HCT116 (cell line): Measurements from ENCODE around the gene COL7A1. TPM values are rescaled to one million over a fixed set of nuclear protein-coding genes. Genes with fewer than 3 reads are reported as not detected.
"Not testable (repeated sequence)": the region's sequence is repeated elsewhere in the genome, so short reads cannot be mapped to it uniquely, and the experiment has no call there.

ENCODE experiments used
- ATAC-seq: fragments of 200-7000 bp; cut with Tn5 transposase; 2 replicates; pipeline ENCODE4 v1.9.1; 2020; ENCODE audit warnings: mild to moderate bottlenecking, moderate library complexity
- BruUV-seq: library from RNA; stranded (reverse); fragments of 400-500 nt; replicated peaks from 2 replicates; lab custom pipeline; 2021; lab: Mats Ljungman, UMichigan
- CTCF ChIA-PET: fragments of 300-600 bp; sonication (Branson Sonifier 250); formaldehyde crosslinking; loops from one replicate; lab custom pipeline; 2021; ENCODE audit warnings: antibody characterized with exemption; lab: Charles Lee
- POLR2A ChIA-PET: fragments of 300-600, 350-600 bp; sonication (Branson Sonifier 250); formaldehyde crosslinking; loops from one replicate; lab custom pipeline; 2021; ENCODE audit warnings: antibody characterized with exemption; lab: Charles Lee
- RAD21 ChIA-PET, 2 experiments: fragments of 300-600 bp; sonication (Branson Sonifier 250); formaldehyde crosslinking; loops; one replicate each; lab custom pipeline; 2023; ENCODE audit warnings: low total read pairs in 2 of 2; ENCODE audit not compliant: uncharacterized antibody in 2 of 2, unreplicated experiment in 2 of 2, low non-redundant PET in 1 of 2; lab: Charles Lee
- DNase-seq: peaks from one replicate; pipeline ENCODE4 v3.0.0-alpha.2; 2010; ENCODE audit warnings: low read depth, low spot score
- H2AFZ ChIP-seq: fragments of 200-600 bp; shearing (Covaris generic), sonication (generic); 2 replicates; pipeline ENCODE4 v1.6.1; 2017; ENCODE audit warnings: low read depth, mixed run types, mixed read lengths, antibody characterized with exemption, low read length; ENCODE audit not compliant: poor library complexity, severe bottlenecking
- H3K27ac ChIP-seq: 2 replicates; pipeline ENCODE4 v1.5.1; 2012; ENCODE audit warnings: low read depth, low read length
- H3K27me3 ChIP-seq: fragments of 200-600 bp; sonication (generic); 2 replicates; pipeline ENCODE4 v1.6.1; 2016; ENCODE audit warnings: mixed run types, low read length, mixed read lengths; ENCODE audit not compliant: insufficient read depth
- H3K36me3 ChIP-seq, 2 experiments: fragments of 200-500 bp in 1 of 2; fragments of 200-600 bp in 1 of 2; sonication (Bioruptor generic) in 1 of 2; sonication (generic) in 1 of 2; 2 replicates each; pipeline versions ENCODE4 v1.5.1 to v1.6.1; 2014 to 2016; ENCODE audit warnings: low read length in 2 of 2, inconsistent platforms in 1 of 2, mixed read lengths in 1 of 2, mixed run types in 1 of 2; ENCODE audit not compliant: insufficient read depth in 2 of 2, control insufficient read depth in 1 of 2
- H3K4me1 ChIP-seq, 2 experiments: fragments of 200-600 bp in 1 of 2; sonication (generic) in 1 of 2; 2 replicates each; pipeline versions ENCODE4 v1.5.1 to v1.6.1; 2012 to 2017; ENCODE audit warnings: low read length in 2 of 2, inconsistent platforms in 1 of 2, mild to moderate bottlenecking in 1 of 2, mixed read lengths in 1 of 2, mixed run types in 1 of 2, moderate library complexity in 1 of 2; ENCODE audit not compliant: insufficient read depth in 2 of 2, control insufficient read depth in 1 of 2
- H3K4me2 ChIP-seq: fragments of 200-600 bp; sonication (generic); 2 replicates; pipeline ENCODE4 v1.6.1; 2017; ENCODE audit warnings: mixed run types, low read length, mixed read lengths
- H3K4me3 ChIP-seq, 2 experiments: fragments of 200-600 bp in 1 of 2; sonication (generic) in 1 of 2; replicated peaks in 1 of 2; 2 replicates each; pipeline ENCODE4 v1.5.1; 2011 to 2016; ENCODE audit warnings: low read length in 2 of 2, control low read depth in 1 of 2, low read depth in 1 of 2, mild to moderate bottlenecking in 1 of 2, mixed read lengths in 1 of 2, mixed run types in 1 of 2
- H3K79me2 ChIP-seq: fragments of 200-600 bp; sonication (generic); 2 replicates; pipeline ENCODE4 v1.6.1; 2017; ENCODE audit warnings: mild to moderate bottlenecking, mixed run types, low read length, moderate library complexity, mixed read lengths; ENCODE audit not compliant: insufficient read depth
- H3K9ac ChIP-seq: fragments of 200-600 bp; sonication (generic); 2 replicates; pipeline ENCODE4 v1.6.1; 2016; ENCODE audit warnings: low read length, mixed read lengths
- H3K9me2 ChIP-seq: fragments of 200-600 bp; sonication (generic), shearing (Covaris generic); 2 replicates; pipeline ENCODE4 v1.6.1; 2017; ENCODE audit warnings: mixed run types, mild to moderate bottlenecking, moderate library complexity; ENCODE audit not compliant: insufficient read depth
- H3K9me3 ChIP-seq, 2 experiments: fragments of 200-500 bp in 1 of 2; fragments of 200-600 bp in 1 of 2; sonication (Bioruptor generic) in 1 of 2; sonication (generic) in 1 of 2; 2 replicates each; pipeline ENCODE4 v1.6.1; 2014 to 2017; ENCODE audit warnings: low read length in 2 of 2, mixed read lengths in 2 of 2, inconsistent platforms in 1 of 2, low read depth in 1 of 2, mild to moderate bottlenecking in 1 of 2, mixed run types in 1 of 2, moderate library complexity in 1 of 2; ENCODE audit not compliant: control insufficient read depth in 1 of 2, insufficient read depth in 1 of 2
- H4K20me1 ChIP-seq: fragments of 200-600 bp; sonication (generic), shearing (Covaris generic); 2 replicates; pipeline ENCODE4 v1.6.1; 2017; ENCODE audit warnings: mixed run types, mild to moderate bottlenecking, moderate library complexity; ENCODE audit not compliant: insufficient read depth
- ATF3 ChIP-seq: IDR thresholded peaks from 2 replicates; pipeline ENCODE4 v1.6.1; 2012
- CBX3 ChIP-seq: IDR thresholded peaks from 2 replicates; pipeline ENCODE4 v1.6.1; 2012; ENCODE audit warnings: low read depth
- EGR1 ChIP-seq: IDR thresholded peaks from 2 replicates; pipeline ENCODE4 v1.6.1; 2012; ENCODE audit warnings: low read depth
- MAX ChIP-seq: IDR thresholded peaks from 2 replicates; pipeline ENCODE4 v1.6.1; 2012
- RAD21 ChIP-seq: IDR thresholded peaks from 2 replicates; pipeline ENCODE4 v1.6.1; 2012; ENCODE audit warnings: low read depth, mild to moderate bottlenecking
- intact Hi-C: fragments of 100-400 bp; cut with micrococcal nuclease; formaldehyde crosslinking; loops from 2 replicates; pipeline ENCODE4 v1.10.0; 2022
- total RNA-seq: library from RNA; stranded (reverse); gene quantifications from one replicate; pipeline ENCODE4 v1.2.1, GENCODE V29; 2021; ENCODE audit not compliant: unreplicated experiment

COL7A1 gene
- total RNA-seq, 1 experiment from 2014 or later: 11.4 TPM

- H3K36me3 ChIP-seq: peaks cover 8 to 12% of the 10 kb centered on the region in 2 experiments; a peak in 3 of 4 replicates
- no peaks in the 10 kb centered on the region for H3K9me3 ChIP-seq
- H3K4me3 ChIP-seq: no peak overlapping the region
- no peak for DNase-seq
- H3K9ac ChIP-seq: no peak overlapping the region
- RAD21 ChIA-PET: interaction anchor here in 1 of 2 experiments (0.6 kb wide), 1 partner anchor 151 kb away, joined by 4 read pairs; no protein-coding TSS in a partner anchor
- POLR2A ChIA-PET: interaction anchor here (0.7 kb wide), 1 partner anchor 45 kb away, joined by 3 read pairs; no protein-coding TSS in a partner anchor
- intact Hi-C loops: loop anchor here (10.0 kb wide), 1 partner anchor 112 kb away; the partner anchor contains the start of gene CELSR3
- no peaks in the 10 kb centered on the region for H3K27me3 ChIP-seq
- no peaks in the 10 kb centered on the region for H4K20me1 ChIP-seq
- no peak overlapping the region for H2AFZ ChIP-seq
- no peak overlapping the region for H3K27ac ChIP-seq
- TF ChIP-seq EGR1 (no peak), MAX (no peak), RAD21 (no peak), CBX3 (no peak), ATF3 (no peak)
- no peak for ATAC-seq
- H3K9me2 ChIP-seq: no peaks in the 10 kb centered on the region
- peaks cover 4 to 33% of the 10 kb centered on the region in 2 experiments; a peak in 3 of 4 replicates for H3K4me1 ChIP-seq
- no TSS peak for BruUV-seq
- CTCF ChIA-PET: interaction anchor here (1.4 to 3.4 kb wide), 2 partner anchors 116 kb away, joined by 4 to 16 read pairs; no protein-coding TSS in a partner anchor
- peaks cover 22% of the 10 kb centered on the region; the same call in 1 of the 2 replicates for H3K79me2 ChIP-seq
- H3K4me2 ChIP-seq: no peak overlapping the region
Measured at GRCh38 chr3:48552111-48552951, 42.8 kb downstream of the COL7A1 start.

GRCh38 chr3:48551651-48552050 is 43.5 kb downstream of the COL7A1 start:
- Histone ChIP-seq H3K79me2 (peaks cover 22% of the 10 kb centered on the region; the same call in 1 of the 2 replicates), H3K4me1 (peaks cover 4 to 30% of the 10 kb centered on the region in 2 experiments; a peak in 3 of 4 replicates), H3K36me3 (peaks cover 8 to 13% of the 10 kb centered on the region in 2 experiments; a peak in 3 of 4 replicates)
- not testable (repeated sequence) for H3K9ac ChIP-seq, H3K9me2 ChIP-seq, H4K20me1 ChIP-seq, H3K4me3 ChIP-seq, ATAC-seq, H3K4me2 ChIP-seq, H3K27ac ChIP-seq, H2AFZ ChIP-seq, H3K27me3 ChIP-seq, DNase-seq, H3K9me3 ChIP-seq, BruUV-seq
- ChIA-PET CTCF (interaction anchor here (0.7 to 1.4 kb wide), 2 partner anchors 115 to 360 kb away, joined by 4 to 5 read pairs; no protein-coding TSS in a partner anchor), POLR2A (interaction anchor here (0.7 kb wide), 1 partner anchor 44 kb away, joined by 3 read pairs; no protein-coding TSS in a partner anchor), RAD21 (interaction anchor here in 1 of 2 experiments (0.6 kb wide), 1 partner anchor 151 kb away, joined by 4 read pairs; no protein-coding TSS in a partner anchor)
- intact Hi-C loops: loop anchor here (10.0 kb wide), 1 partner anchor 113 kb away; the partner anchor contains the start of gene CELSR3
